Spinal cord (tissue), 10 donors: Measurements from ENCODE around the gene PRICKLE2. TPM values are rescaled to one million over a fixed set of nuclear protein-coding genes. Genes with fewer than 3 reads are reported as not detected.
A peak's percentile ranks its signal among the peaks of the same experiment; 100 is the strongest.

ENCODE experiments used
- DNase-seq, 6 donors: peaks; one replicate each; pipeline versions ENCODE4 v3.0.0 to v3.0.0-alpha.2; 2013 to 2015; ENCODE audit warnings: low spot score in 6 of 6, low read depth in 4 of 6
- H3K27ac ChIP-seq: one replicate; pipeline ENCODE4 v1.5.1; 2013; ENCODE audit warnings: low read depth, low read length, control low read depth
- H3K27me3 ChIP-seq: one replicate; pipeline ENCODE4 v1.6.1; 2013; ENCODE audit warnings: low read length; ENCODE audit not compliant: control insufficient read depth, insufficient read depth
- H3K36me3 ChIP-seq: one replicate; pipeline ENCODE4 v1.6.1; 2013; ENCODE audit warnings: low read length; ENCODE audit not compliant: control insufficient read depth, insufficient read depth
- H3K4me1 ChIP-seq: one replicate; pipeline ENCODE4 v1.6.1; 2013; ENCODE audit warnings: low read length; ENCODE audit not compliant: control insufficient read depth, insufficient read depth
- H3K4me3 ChIP-seq: one replicate; pipeline ENCODE4 v1.5.1; 2013; ENCODE audit warnings: low read depth, low read length, control low read depth
- H3K9me3 ChIP-seq: one replicate; pipeline ENCODE4 v1.6.1; 2013; ENCODE audit warnings: low read length; ENCODE audit not compliant: control insufficient read depth, insufficient read depth
- WGBS: methylation state at CpG from one replicate; pipeline ENCODE4 v1.1.5; 2013; ENCODE audit warnings: missing lambda C conversion rate; ENCODE audit not compliant: insufficient coverage; 5-methylcytosine and 5-hydroxymethylcytosine counted together
- polyA plus RNA-seq, 2 donors: library from polyadenylated mRNA; unstranded; fragments of 120-200 nt; gene quantifications; one replicate each; pipeline ENCODE4 v1.2.1, GENCODE V29; 2013; ENCODE audit not compliant: insufficient read length in 2 of 2
- total RNA-seq, 2 donors: library from RNA; depleted of rRNA in 1 of 2; stranded (reverse); fragments of 120-200 nt in 1 of 2; fragments of >200 nt in 1 of 2; gene quantifications; one replicate each; pipeline versions ENCODE4 v1.2.3 to v1.2.4, GENCODE V29; 2013 to 2014
- donor health status: healthy.

Gene PRICKLE2
- total and polyA plus RNA-seq, 4 donors, result 24.2 to 51.3 (median 27.3) TPM

DNA sequence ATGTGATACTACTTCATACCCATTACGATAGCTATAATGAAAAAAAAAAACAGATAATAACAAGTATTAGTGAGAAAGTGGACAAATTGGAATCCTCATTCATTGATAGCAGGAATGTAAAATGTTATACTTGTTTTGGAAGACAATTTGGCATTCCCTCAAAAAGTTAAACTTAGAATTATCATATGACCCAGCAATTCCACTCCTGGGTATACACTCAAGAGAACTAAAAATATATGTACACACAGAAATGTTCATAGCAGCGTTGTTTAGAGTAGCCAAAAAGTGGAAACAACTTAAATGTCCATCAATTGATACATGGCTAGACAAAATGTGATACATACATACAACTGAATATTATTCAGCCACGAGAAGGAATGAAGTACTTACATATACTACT is 69.9 kb downstream of the PRICKLE2 start:
- WGBS, result no CpG with 5 or more reads among the region's 3 CpGs
- no peak overlapping the region for H3K4me3 ChIP-seq
- H3K27ac ChIP-seq, result no peak overlapping the region
- peaks cover 19% of the 10 kb centered on the region for H3K4me1 ChIP-seq
- no peak for DNase-seq
- H3K27me3 ChIP-seq, result no peaks in the 10 kb centered on the region
- peaks cover 17% of the 10 kb centered on the region for H3K36me3 ChIP-seq
- no peaks in the 10 kb centered on the region for H3K9me3 ChIP-seq

DNA sequence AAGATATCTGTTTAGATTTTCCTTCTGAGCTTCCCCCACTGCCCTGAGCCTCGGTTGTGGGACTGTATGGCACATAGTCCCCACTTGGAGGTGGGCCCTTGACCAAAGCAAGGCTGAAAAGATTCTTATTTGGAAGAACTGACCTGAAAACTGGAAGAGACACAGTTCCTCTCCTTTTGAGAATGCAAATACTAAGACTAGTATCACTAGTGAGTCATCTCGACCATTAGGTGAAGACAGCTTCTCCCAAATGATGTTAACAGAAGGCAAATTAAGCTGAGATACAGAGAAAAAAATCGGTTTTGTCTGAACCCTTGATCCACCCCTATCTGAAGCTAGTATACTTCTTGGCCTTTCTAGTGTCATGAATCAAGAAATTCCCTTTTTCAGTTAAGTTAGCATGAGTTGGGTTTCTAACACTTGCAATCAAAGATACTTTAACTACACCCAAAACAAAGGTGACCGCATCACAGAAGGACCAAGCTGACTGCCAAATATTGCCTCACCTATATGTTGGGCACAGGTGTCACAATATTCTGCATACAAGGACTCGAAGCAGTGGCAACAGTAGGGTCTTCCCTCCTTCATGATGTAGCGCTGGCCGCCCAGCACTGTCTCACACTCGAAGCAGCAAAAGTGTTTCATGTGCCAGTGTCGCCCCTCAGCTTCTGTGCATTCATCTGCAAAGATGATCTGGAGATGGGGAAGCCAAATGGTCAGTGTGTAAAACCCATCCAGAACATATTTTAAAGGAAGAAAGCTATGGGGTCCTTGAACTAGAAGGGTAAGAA is 72.4 kb downstream of the PRICKLE2 start:
- Histone ChIP-seq H3K27me3 (no peaks in the 10 kb centered on the region), H3K36me3 (peaks cover 11% of the 10 kb centered on the region), H3K4me1 (peaks cover 31% of the 10 kb centered on the region), H3K27ac (peak overlapping the region; percentile 96), H3K9me3 (no peaks in the 10 kb centered on the region), H3K4me3 (no peak overlapping the region)
- 92% methylated on average over 5 of the region's 9 CpGs for WGBS
- no peak for DNase-seq

DNA sequence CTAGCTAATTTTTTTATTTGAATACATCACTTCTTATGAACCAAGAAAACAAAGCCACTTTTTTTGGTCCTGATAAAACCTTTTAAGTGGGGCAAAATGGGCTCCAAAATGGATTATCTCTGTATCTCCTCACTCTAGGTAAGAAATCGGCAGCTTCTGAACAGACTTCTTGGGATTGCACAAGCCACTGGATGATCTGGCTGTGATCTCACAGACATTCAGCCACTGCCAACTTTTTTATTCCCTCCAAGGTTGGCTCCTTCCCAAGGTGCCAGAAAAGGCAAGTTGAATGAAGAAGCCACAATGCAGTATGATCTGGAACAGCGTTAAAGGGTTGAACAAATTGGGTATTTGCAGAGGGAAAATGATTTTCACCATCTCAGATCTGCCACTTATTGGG is 73.2 kb downstream of the PRICKLE2 start:
- H3K27ac ChIP-seq, result peak overlapping the region; percentile 96
- 71% methylated on average over 1 of the region's 2 CpGs for WGBS
- H3K27me3 ChIP-seq, result no peaks in the 10 kb centered on the region
- peaks cover 31% of the 10 kb centered on the region for H3K4me1 ChIP-seq
- H3K9me3 ChIP-seq, result no peaks in the 10 kb centered on the region
- H3K36me3 ChIP-seq, result peaks cover 10% of the 10 kb centered on the region
- H3K4me3 ChIP-seq, result no peak overlapping the region
- peak in 4 of 6 donors; percentile 39 to 74 (median 46) for DNase-seq

DNA sequence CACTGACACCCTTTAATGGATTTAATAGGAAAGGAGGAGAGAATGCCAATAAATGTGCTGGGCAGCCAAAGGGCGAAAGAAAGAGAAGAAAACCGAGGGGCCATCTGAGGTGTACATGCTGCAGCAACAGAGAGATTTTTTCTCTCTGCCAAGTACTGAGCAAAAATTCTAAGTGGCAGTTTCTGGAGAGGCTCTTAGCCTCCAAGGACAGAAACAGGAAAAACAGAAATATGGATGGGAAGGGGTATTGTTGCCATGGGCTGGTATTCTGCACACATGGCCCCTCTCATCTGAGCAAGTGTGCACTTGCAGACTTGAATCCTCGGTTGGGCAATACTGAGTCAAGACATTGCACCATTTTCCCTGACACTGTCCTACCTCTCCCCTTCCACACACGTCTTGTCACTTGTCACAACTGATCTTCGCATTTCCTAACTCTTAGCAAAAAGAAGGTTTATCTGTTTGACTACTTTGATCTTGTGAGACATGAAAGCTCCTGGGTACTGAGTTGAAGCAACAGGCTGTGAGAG is 73.9 kb downstream of the PRICKLE2 start:
- 61% methylated on average over 3 of the region's 5 CpGs for WGBS
- Histone ChIP-seq H3K4me3 (no peak overlapping the region), H3K4me1 (peaks cover 31% of the 10 kb centered on the region), H3K27ac (peak overlapping the region; percentile 96), H3K36me3 (peaks cover 12% of the 10 kb centered on the region), H3K27me3 (no peaks in the 10 kb centered on the region), H3K9me3 (no peaks in the 10 kb centered on the region)
- DNase-seq, result no peak

DNA sequence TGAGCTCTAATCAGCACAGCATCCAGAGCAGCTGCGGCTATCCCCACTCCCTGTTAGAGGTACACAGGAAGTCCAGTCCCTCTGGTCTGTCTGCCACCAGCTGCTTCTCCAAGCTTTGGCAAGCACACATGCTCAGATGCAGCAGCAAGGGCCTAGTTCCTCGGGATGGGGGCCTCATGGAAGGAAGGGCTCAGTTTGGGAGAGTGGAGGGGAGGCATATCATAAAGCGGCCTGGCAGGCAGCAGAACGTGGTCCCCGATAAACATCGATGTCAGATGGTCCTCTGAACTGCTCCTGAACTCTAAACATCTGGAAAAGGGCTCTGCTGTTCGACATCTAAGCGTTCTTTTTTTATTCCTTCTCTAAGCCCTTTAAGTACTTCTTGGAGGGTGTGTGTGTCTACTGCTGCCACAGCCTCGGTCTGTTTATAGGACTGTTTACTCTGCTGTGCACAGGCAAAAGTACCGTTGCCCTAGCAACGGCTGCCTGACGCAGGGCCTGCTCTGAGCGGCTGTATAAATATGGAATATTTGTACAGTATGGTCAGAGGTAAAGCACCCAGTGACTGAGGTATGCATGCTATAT is 74.6 kb downstream of the PRICKLE2 start:
- no peaks in the 10 kb centered on the region for H3K27me3 ChIP-seq
- H3K36me3 ChIP-seq, result peaks cover 18% of the 10 kb centered on the region
- 46% methylated on average over 8 of the region's 13 CpGs for WGBS
- H3K4me3 ChIP-seq, result no peak overlapping the region
- peaks cover 31% of the 10 kb centered on the region for H3K4me1 ChIP-seq
- H3K27ac ChIP-seq, result peak overlapping the region; percentile 96
- DNase-seq, result peak; percentile 36 to 89 (median 58)
- H3K9me3 ChIP-seq, result no peaks in the 10 kb centered on the region

DNA sequence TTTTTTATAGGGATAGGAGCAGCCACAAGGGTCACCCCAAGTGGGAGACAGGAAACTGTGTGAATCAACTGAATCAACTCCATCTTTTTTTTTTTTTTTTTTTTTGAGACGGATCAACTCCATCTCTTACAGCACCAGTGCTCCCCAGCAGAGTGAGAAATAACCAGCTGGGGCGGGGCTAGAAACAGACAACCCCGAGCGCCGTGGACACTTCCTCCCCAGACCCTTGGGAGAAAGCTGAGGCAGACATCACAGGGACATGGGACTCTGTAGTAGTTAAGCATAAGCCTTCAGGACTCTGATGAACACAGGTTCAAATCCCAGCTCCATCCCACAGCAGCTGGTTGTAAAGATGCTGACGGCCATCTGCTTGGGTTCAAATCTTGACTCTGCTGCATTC is 75.4 kb downstream of the PRICKLE2 start:
- no peak for DNase-seq
- WGBS, result 90% methylated on average over 2 of the region's 6 CpGs
- Histone ChIP-seq H3K36me3 (peaks cover 18% of the 10 kb centered on the region), H3K27ac (peak overlapping the region; percentile 96), H3K9me3 (no peaks in the 10 kb centered on the region), H3K4me1 (peaks cover 31% of the 10 kb centered on the region), H3K4me3 (no peak overlapping the region), H3K27me3 (no peaks in the 10 kb centered on the region)

DNA sequence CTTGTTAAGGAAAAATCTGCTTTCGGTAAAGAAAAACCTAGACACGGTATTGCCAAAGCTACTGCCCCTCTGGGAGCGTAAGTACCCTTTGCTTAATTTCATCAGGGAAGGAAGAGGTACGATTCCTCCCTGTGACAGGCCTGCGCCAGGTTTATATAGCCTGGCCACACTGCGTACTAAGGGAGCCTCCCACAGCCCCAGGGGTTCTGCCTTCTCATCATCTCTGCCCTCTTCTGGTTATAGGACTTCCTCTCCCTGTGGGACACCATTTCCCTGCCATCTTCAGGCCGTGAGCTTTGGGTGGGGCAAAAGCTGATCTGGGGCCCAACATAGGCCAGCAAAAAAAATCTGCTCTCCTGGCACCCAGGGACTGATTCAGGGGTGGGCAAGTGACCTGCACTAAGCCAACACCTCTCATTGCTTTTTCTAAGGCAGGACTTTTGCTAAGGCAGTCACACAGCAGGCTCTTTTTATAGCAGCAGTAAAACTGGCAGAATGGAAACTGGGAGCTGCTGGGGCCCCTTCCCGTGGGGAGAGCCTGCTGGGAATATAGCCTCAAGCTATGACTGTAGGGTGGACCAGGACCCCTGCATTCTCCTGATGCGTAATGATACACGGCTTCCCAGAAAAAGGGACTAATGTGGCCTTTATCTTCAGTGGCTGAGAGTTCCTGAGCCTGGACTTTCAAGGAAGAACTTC is 76.2 kb downstream of the PRICKLE2 start:
- Histone ChIP-seq H3K4me3 (no peak overlapping the region), H3K9me3 (no peaks in the 10 kb centered on the region)
- WGBS, result 73% methylated on average over 9 of the region's 10 CpGs

DNA sequence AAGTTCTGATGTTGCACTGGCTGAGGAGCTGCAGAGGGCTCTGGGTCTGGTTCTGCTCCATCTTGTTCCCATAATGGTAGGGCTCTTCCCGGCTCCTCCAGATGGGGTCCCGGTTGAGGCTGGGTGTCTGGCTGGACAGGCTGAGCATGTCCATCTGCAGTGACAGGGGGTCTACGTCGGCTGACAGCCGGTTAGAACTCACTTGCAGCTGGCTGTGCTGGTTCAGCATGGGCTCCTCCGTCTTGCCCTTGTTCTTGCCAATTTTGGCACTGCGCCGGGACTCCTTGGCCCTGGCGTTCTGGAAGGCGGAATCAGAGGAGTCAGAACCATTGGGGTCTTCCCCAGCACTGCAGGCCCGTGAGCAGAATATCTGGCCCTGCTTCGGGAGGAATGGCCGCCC is 78.1 kb downstream of the PRICKLE2 start:
- no peaks in the 10 kb centered on the region for H3K27me3 ChIP-seq
- H3K9me3 ChIP-seq, result no peaks in the 10 kb centered on the region
- H3K4me3 ChIP-seq, result no peak overlapping the region
- H3K36me3 ChIP-seq, result peaks cover 18% of the 10 kb centered on the region
- H3K27ac ChIP-seq, result no peak overlapping the region
- DNase-seq, result no peak
- H3K4me1 ChIP-seq, result peaks cover 30% of the 10 kb centered on the region
- WGBS, result 97% methylated on average over 13 of the region's 13 CpGs

More for the DNA sequence above, 76.2 kb downstream of the PRICKLE2 start:
- DNase-seq, result no peak
- Histone ChIP-seq H3K4me1 (peaks cover 34% of the 10 kb centered on the region), H3K36me3 (peaks cover 18% of the 10 kb centered on the region), H3K27me3 (no peaks in the 10 kb centered on the region), H3K27ac (peak overlapping the region; percentile 96)

DNA sequence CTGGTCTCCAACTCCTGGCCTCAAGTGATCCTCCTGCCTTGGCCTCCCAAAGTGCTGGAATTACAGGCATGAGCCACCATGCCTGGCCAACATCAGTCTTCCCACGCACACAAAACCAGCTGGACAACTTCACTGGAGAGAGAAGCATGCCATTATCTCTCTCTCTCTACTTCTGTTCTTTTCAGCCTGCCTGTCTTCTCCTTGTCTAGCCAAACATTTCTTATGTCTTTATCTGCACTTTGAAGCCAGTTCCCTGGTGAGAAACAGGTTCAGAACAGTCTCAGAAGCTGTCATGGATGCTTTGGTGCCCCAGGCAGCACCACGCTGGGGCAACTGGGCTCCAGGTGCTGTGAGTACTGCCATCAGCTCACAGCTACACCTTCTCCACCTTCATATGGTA is 79.8 kb downstream of the PRICKLE2 start:
- Histone ChIP-seq H3K27me3 (no peaks in the 10 kb centered on the region), H3K4me3 (no peak overlapping the region), H3K9me3 (no peaks in the 10 kb centered on the region), H3K36me3 (peaks cover 18% of the 10 kb centered on the region), H3K4me1 (peaks cover 17% of the 10 kb centered on the region), H3K27ac (no peak overlapping the region)
- DNase-seq, result no peak
- 95% methylated on average over 2 of the region's 2 CpGs for WGBS
